KMS-11 (cell line): ENCODE results near the gene DNAJA2.

ENCODE experiments used
- H2AFZ ChIP-seq: fragments of 200-600 bp; sonication (generic); 2 replicates; pipeline ENCODE4 v1.6.1; 2016; ENCODE audit warnings: antibody characterized with exemption, mixed run types, low read depth
- H3K27ac ChIP-seq: fragments of 200-600 bp; sonication (generic); 2 replicates; pipeline ENCODE4 v1.6.1; 2016; ENCODE audit warnings: mild to moderate bottlenecking, mixed run types
- H3K27me3 ChIP-seq: fragments of 200-600 bp; sonication (generic); 2 replicates; pipeline ENCODE4 v1.6.1; 2017; ENCODE audit warnings: mild to moderate bottlenecking, low read depth, mixed run types, moderate library complexity; ENCODE audit not compliant: insufficient read depth
- H3K36me3 ChIP-seq: fragments of 200-600 bp; sonication (generic); 2 replicates; pipeline ENCODE4 v1.6.1; 2017; ENCODE audit warnings: mild to moderate bottlenecking, mixed run types; ENCODE audit not compliant: insufficient read depth
- H3K4me1 ChIP-seq: fragments of 200-600 bp; sonication (generic); 2 replicates; pipeline ENCODE4 v1.6.1; 2016; ENCODE audit warnings: mild to moderate bottlenecking, low read depth, mixed run types; ENCODE audit not compliant: poor library complexity, severe bottlenecking
- H3K4me2 ChIP-seq: fragments of 200-600 bp; sonication (generic); 2 replicates; pipeline ENCODE4 v1.7.0; 2016; ENCODE audit warnings: mild to moderate bottlenecking, mixed run types
- H3K4me3 ChIP-seq: fragments of 200-600 bp; sonication (generic); IDR thresholded peaks from 2 replicates; pipeline ENCODE4 v1.6.1; 2017; ENCODE audit warnings: low read depth, low read length, mixed read lengths; ENCODE audit not compliant: insufficient read depth
- H3K79me2 ChIP-seq: fragments of 200-600 bp; sonication (generic); 2 replicates; pipeline ENCODE4 v1.6.1; 2016; ENCODE audit warnings: low read depth, mixed run types; ENCODE audit not compliant: insufficient read depth
- H3K9ac ChIP-seq: fragments of 200-600 bp; sonication (generic); 2 replicates; pipeline ENCODE4 v1.6.1; 2016; ENCODE audit warnings: mild to moderate bottlenecking, mixed run types
- H4K20me1 ChIP-seq: fragments of 200-600 bp; sonication (generic); 2 replicates; pipeline ENCODE4 v1.6.1; 2016; ENCODE audit warnings: mild to moderate bottlenecking, mixed run types; ENCODE audit not compliant: insufficient read depth
- CTCF ChIP-seq: fragments of 200-600 bp; sonication (generic); conservative IDR thresholded peaks from 2 replicates; pipeline ENCODE4 v1.6.1; 2017; ENCODE audit warnings: low read depth, mild to moderate bottlenecking, antibody characterized with exemption, low read length, moderate library complexity, mixed read lengths

The DNAJA2 gene

GRCh38 chr16:46926470-46927225, 46.8 kb downstream of the DNAJA2 start:
- H3K4me2 ChIP-seq, result no peak overlapping the region
- no peak overlapping the region for H3K9ac ChIP-seq
- no peak for TF ChIP-seq CTCF
- H3K4me1 ChIP-seq, result no peaks in the 10 kb centered on the region
- no peak overlapping the region for H3K4me3 ChIP-seq
- no peaks in the 10 kb centered on the region for H4K20me1 ChIP-seq
- H3K27me3 ChIP-seq, result no peaks in the 10 kb centered on the region
- no peaks in the 10 kb centered on the region for H3K36me3 ChIP-seq
- no peak overlapping the region for H3K27ac ChIP-seq
- no peak overlapping the region for H2AFZ ChIP-seq
- H3K79me2 ChIP-seq, result no peaks in the 10 kb centered on the region

GRCh38 chr16:46924402-46924801, 49.1 kb downstream of the DNAJA2 start:
- no peaks in the 10 kb centered on the region for H3K79me2 ChIP-seq
- no peak overlapping the region for H3K27ac ChIP-seq
- H3K9ac ChIP-seq, result no peak overlapping the region
- no peaks in the 10 kb centered on the region for H4K20me1 ChIP-seq
- H3K27me3 ChIP-seq, result no peaks in the 10 kb centered on the region
- no peak overlapping the region for H3K4me3 ChIP-seq
- H3K4me2 ChIP-seq, result no peak overlapping the region
- H3K36me3 ChIP-seq, result no peaks in the 10 kb centered on the region
- no peak for TF ChIP-seq CTCF
- H3K4me1 ChIP-seq, result no peaks in the 10 kb centered on the region
- no peak overlapping the region for H2AFZ ChIP-seq

GRCh38 chr16:46923513-46924295, 49.8 kb downstream of the DNAJA2 start:
- Histone ChIP-seq H3K27ac (no peak overlapping the region), H3K36me3 (no peaks in the 10 kb centered on the region)

GRCh38 chr16:46922239-46922638, 51.2 kb downstream of the DNAJA2 start:
- Histone ChIP-seq H3K4me2 (no peak overlapping the region), H4K20me1 (no peaks in the 10 kb centered on the region), H3K9ac (no peak overlapping the region), H3K79me2 (no peaks in the 10 kb centered on the region), H2AFZ (no peak overlapping the region), H3K27ac (no peak overlapping the region), H3K27me3 (no peaks in the 10 kb centered on the region), H3K4me3 (no peak overlapping the region), H3K4me1 (no peaks in the 10 kb centered on the region), H3K36me3 (no peaks in the 10 kb centered on the region)
- TF ChIP-seq CTCF, result no peak

More at GRCh38 chr16:46923513-46924295, 49.8 kb downstream of the DNAJA2 start:
- no peaks in the 10 kb centered on the region for H3K4me1 ChIP-seq
- H3K4me2 ChIP-seq, result no peak overlapping the region
- TF ChIP-seq CTCF, result no peak
- no peaks in the 10 kb centered on the region for H4K20me1 ChIP-seq
- no peaks in the 10 kb centered on the region for H3K79me2 ChIP-seq
- H2AFZ ChIP-seq, result no peak overlapping the region
- H3K4me3 ChIP-seq, result no peak overlapping the region
- no peaks in the 10 kb centered on the region for H3K27me3 ChIP-seq
- H3K9ac ChIP-seq, result no peak overlapping the region
